K562 (cell line): Measurements from ENCODE around the gene ARAF. TPM values are rescaled to one million over a fixed set of nuclear protein-coding genes. Genes with fewer than 3 reads are reported as not detected.
A peak's percentile ranks its signal among the peaks of the same experiment; 100 is the strongest.

Source experiments
- ATAC-seq: fragments of 200-7000 bp; cut with Tn5 transposase; 3 replicates; pipeline ENCODE4 v1.9.1; 2020; ENCODE audit warnings: moderate library complexity
- BruUV-seq: library from RNA; stranded (reverse); fragments of 400-500 nt; replicated peaks from 2 replicates; lab custom pipeline; 2021; lab: Mats Ljungman, UMichigan
- CTCF ChIA-PET: fragments of 300-600 bp; formaldehyde crosslinking; extraction: SDS; loops from one replicate; lab custom pipeline; 2021; ENCODE audit warnings: low intra/inter-chr PET ratio; lab: Yijun Ruan, JAX
- POLR2A ChIA-PET: fragments of 300-600, 350-650 bp; sonication (Branson Sonifier 250); formaldehyde crosslinking; extraction: SDS; loops from one replicate; lab custom pipeline; 2021; ENCODE audit warnings: antibody characterized with exemption, inconsistent platforms; lab: Yijun Ruan, JAX
- DNase-seq, 4 experiments: peaks; one replicate each; pipeline versions ENCODE4 v3.0.0 to v3.0.0-alpha.2; 2011 to 2018; ENCODE audit warnings: low spot score in 3 of 4, mixed read lengths in 3 of 4; ENCODE audit errors: extremely low read depth in 1 of 4
- FAIRE-seq: peaks from 2 replicates; lab custom pipeline; 2011; peaks lifted over from hg19 to GRCh38; lab: Jason Lieb, UNC
- H2AFZ ChIP-seq: 2 replicates; pipeline ENCODE4 v1.6.0; 2011; ENCODE audit warnings: low read depth, low read length, control low read depth, inconsistent platforms
- H3K27ac ChIP-seq: fragments of 200-600 bp; 3 replicates; pipeline ENCODE4 v1.8.0; 2011; ENCODE audit warnings: low read depth, mild to moderate bottlenecking, control low read depth, inconsistent platforms, low read length, moderate library complexity, mixed read lengths; ENCODE audit errors: extremely low read depth
- H3K27me3 ChIP-seq, 2 experiments: fragments of 300-600 bp in 1 of 2; 2 replicates in 1 of 2; 3 replicates in 1 of 2; pipeline versions ENCODE4 v1.6.0 to v1.8.0; 2011; ENCODE audit warnings: inconsistent platforms in 2 of 2, low read length in 2 of 2, mild to moderate bottlenecking in 1 of 2, mixed read lengths in 1 of 2, moderate library complexity in 1 of 2; ENCODE audit not compliant: control insufficient read depth in 2 of 2, insufficient read depth in 2 of 2
- H3K36me3 ChIP-seq: fragments of 300-600 bp; 3 replicates; pipeline ENCODE4 v1.8.0; 2011; ENCODE audit warnings: mild to moderate bottlenecking, low read length, inconsistent platforms; ENCODE audit not compliant: control insufficient read depth, insufficient read depth
- H3K4me1 ChIP-seq, 2 experiments: fragments of 200-600 bp in 1 of 2; replicated peaks in 1 of 2; 2 replicates in 1 of 2; 3 replicates in 1 of 2; pipeline versions ENCODE4 v1.5.1 to v1.8.0; 2011; ENCODE audit warnings: inconsistent platforms in 2 of 2, low read length in 2 of 2, mild to moderate bottlenecking in 1 of 2, mixed read lengths in 1 of 2, moderate library complexity in 1 of 2; ENCODE audit not compliant: control insufficient read depth in 2 of 2, insufficient read depth in 2 of 2
- H3K4me2 ChIP-seq: 2 replicates; pipeline ENCODE4 v1.6.1; 2011; ENCODE audit warnings: low read length, control low read depth, inconsistent platforms, mixed read lengths; ENCODE audit not compliant: insufficient read depth
- H3K4me3 ChIP-seq: fragments of 200-600 bp; sonication (generic), shearing (Covaris generic); 2 replicates; pipeline ENCODE4 v1.5.1; 2016; ENCODE audit warnings: control low read depth, inconsistent platforms
- H3K79me2 ChIP-seq: fragments of 200-600 bp; 3 replicates; pipeline ENCODE4 v1.8.0; 2011; ENCODE audit warnings: low read length, inconsistent platforms; ENCODE audit not compliant: control insufficient read depth, insufficient read depth
- H3K9ac ChIP-seq, 2 experiments: 2 replicates each; pipeline versions ENCODE4 v1.6.0 to v1.6.1; 2011; ENCODE audit warnings: low read depth in 2 of 2, low read length in 2 of 2, control low read depth in 1 of 2, inconsistent platforms in 1 of 2, mild to moderate bottlenecking in 1 of 2, mixed read lengths in 1 of 2; ENCODE audit not compliant: insufficient read depth in 1 of 2
- H3K9me1 ChIP-seq: one replicate; pipeline ENCODE4 v1.6.0; 2011; ENCODE audit warnings: inconsistent platforms, mild to moderate bottlenecking, low read length, moderate library complexity; ENCODE audit not compliant: control insufficient read depth, insufficient read depth
- H3K9me3 ChIP-seq: replicated peaks from 2 replicates; pipeline ENCODE4 v1.5.1; 2011; ENCODE audit warnings: low read depth, low read length, inconsistent platforms; ENCODE audit not compliant: control insufficient read depth, insufficient read depth
- H4K20me1 ChIP-seq: replicated peaks from 2 replicates; pipeline ENCODE4 v1.6.1; 2011; ENCODE audit warnings: low read length, inconsistent platforms, mixed read lengths; ENCODE audit not compliant: control insufficient read depth, insufficient read depth
- POLR2G ChIP-seq: fragments of 200-400 bp; formaldehyde crosslinking; IDR thresholded peaks from 2 replicates; pipeline ENCODE4 v1.6.1; 2017; ENCODE audit warnings: low read depth, mild to moderate bottlenecking, antibody characterized with exemption, low read length, moderate library complexity
- POU5F1 ChIP-seq: fragments of 150-350 bp; IDR thresholded peaks from 2 replicates; pipeline ENCODE4 v1.6.1; 2014; ENCODE audit warnings: borderline replicate concordance, low read length, low read depth, mild to moderate bottlenecking; ENCODE audit not compliant: partially characterized antibody
- RBFOX2 ChIP-seq: fragments of 200-400 bp; formaldehyde crosslinking; IDR thresholded peaks from 2 replicates; pipeline ENCODE4 v1.6.1; 2017; ENCODE audit warnings: low read depth, mild to moderate bottlenecking, low read length, moderate library complexity
- VEZF1 ChIP-seq: fragments of 200-800 bp; sonication (Bioruptor generic); IDR thresholded peaks from 2 replicates; pipeline ENCODE4 v1.6.1; 2017; ENCODE audit warnings: missing genetic modification characterization, missing compliant biosample characterization
- ZNF324 ChIP-seq: fragments of 250-450 bp; sonication (Bioruptor Pico); IDR thresholded peaks from 2 replicates; pipeline ENCODE4 v1.4.0; 2020; ENCODE audit warnings: mild to moderate bottlenecking
- ZNF407 ChIP-seq: fragments of 450-650 bp; IDR thresholded peaks from 2 replicates; pipeline ENCODE4 v1.6.1; 2016; ENCODE audit warnings: low read depth
- WGBS: fragments of 100-300 bp; shearing (Covaris generic); methylation state at CpG from one replicate; pipeline ENCODE4 v1.1.6; 2016; ENCODE audit warnings: low coverage, mixed read lengths; ENCODE audit not compliant: insufficient coverage; ENCODE audit errors: missing lambda C conversion rate; 5-methylcytosine and 5-hydroxymethylcytosine counted together
- in situ Hi-C: fragments of 300-500 bp; cut with MboI; formaldehyde crosslinking; loops from 4 replicates; pipeline ENCODE4 v1.15.0; 2018; ENCODE audit warnings: inconsistent platforms, mixed read lengths
- intact Hi-C: fragments of 100-400 bp; cut with micrococcal nuclease; formaldehyde crosslinking; loops from 2 replicates; pipeline ENCODE4 v1.14.2; 2022
- polyA plus RNA-seq, 8 experiments: library from polyadenylated mRNA; depleted of rRNA in 4 of 8; stranded (reverse) in 5 of 8; unstranded in 3 of 8; fragments of >200 nt; fragmentation: Nextera tagmentation in 2 of 8; fragmentation: Illumina TruSeq in 1 of 8; extraction: Ambion mirVana in 2 of 8; extraction: Trizol in 1 of 8; gene quantifications; 2 replicates each; pipeline versions ENCODE4 v1.2.1 to v1.2.3, GENCODE V29; 2011 to 2014; ENCODE audit warnings: inconsistent platforms in 1 of 8, missing spikeins in 1 of 8
- total RNA-seq, 7 experiments: library from RNA; depleted of rRNA in 6 of 7; stranded (reverse); fragments of >200 nt in 6 of 7; fragmentation: Illumina TruSeq in 2 of 7; extraction: Trizol in 2 of 7; gene quantifications; 2 replicates each; pipeline versions ENCODE4 v1.2.1 to v1.2.3, GENCODE V29; 2011 to 2021; ENCODE audit warnings: low replicate concordance in 1 of 7

ARAF gene
- total and polyA plus RNA-seq, 9 of the 15 experiments (the other 6 are each of a cell fraction or from before 2014, with no cell fraction given): 5.5 to 70.0 (median 29.4) TPM

- BruUV-seq: no TSS peak
Observed at GRCh38 chrX:47585273-47585672, 24.3 kb downstream of the ARAF start.

More at GRCh38 chrX:47585273-47585672, 24.3 kb downstream of the ARAF start:
- H3K9ac ChIP-seq: no peak overlapping the region
- in situ Hi-C loops: no loop called here
- WGBS: 92% methylated on average over 4 of the region's 16 CpGs
- H3K27me3 ChIP-seq: no peaks in the 10 kb centered on the region
- ATAC-seq: no peak
- POLR2A ChIA-PET: interaction anchor here (0.6 to 1.0 kb wide), 2 partner anchors 10 to 52 kb away, joined by 3 to 4 read pairs; no protein-coding TSS in a partner anchor
- no peak for DNase-seq
- intact Hi-C loops: no loop called here
- H3K4me2 ChIP-seq: no peak overlapping the region; the same call in 1 of the 2 replicates
- CTCF ChIA-PET: no interaction called here
- no peaks in the 10 kb centered on the region for H3K9me1 ChIP-seq
- no peaks in the 10 kb centered on the region for H4K20me1 ChIP-seq
- H3K9me3 ChIP-seq: no peaks in the 10 kb centered on the region
- H3K79me2 ChIP-seq: peaks cover 29% of the 10 kb centered on the region
- no peak overlapping the region for H3K27ac ChIP-seq
- H3K4me1 ChIP-seq: peaks cover 14 to 22% of the 10 kb centered on the region in 2 experiments; a peak in 4 of 5 replicates
- no peak overlapping the region for H3K4me3 ChIP-seq
- H2AFZ ChIP-seq: no peak overlapping the region
- H3K36me3 ChIP-seq: peaks cover 36% of the 10 kb centered on the region; the same call in 2 of the 3 replicates
- TF ChIP-seq ZNF407 (no peak), ZNF324 (CRISPR knock-in tag) (no peak), VEZF1 (no peak), POLR2G (0 out of 2 replicates have a peak, but pooled peaks have one; percentile 34), POU5F1 (no peak), RBFOX2 (peak; percentile 44; the same call in 1 of the 2 replicates)
- FAIRE-seq: no peak
